Measurements from ENCODE around the gene VSIG10L2.

DNA sequence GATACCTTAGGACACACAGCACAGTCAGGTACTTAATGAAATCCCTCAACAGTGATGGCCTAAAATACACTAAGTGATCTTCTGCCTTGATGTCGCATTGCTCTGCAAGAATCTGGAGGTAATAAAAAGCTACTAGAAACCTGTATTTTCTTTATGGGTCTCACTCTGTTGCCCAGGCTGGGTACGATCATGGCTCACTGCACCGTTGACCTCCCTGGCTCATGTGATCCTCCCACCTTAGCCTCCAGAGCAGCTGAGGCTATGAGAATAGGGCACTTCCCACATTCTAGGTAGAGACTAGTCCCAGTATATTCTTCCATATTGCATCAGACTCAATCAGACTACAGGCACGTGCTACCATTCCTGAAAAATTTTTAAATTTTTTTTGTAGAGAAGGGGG is 21.7 kb downstream of the VSIG10L2 start:
- TF ChIP-seq MAX (IDR thresholded peaks at IDR 0.05) (no peak), CREB1 (IDR thresholded peaks at IDR 0.05; ENCODE audit: low read depth) (no peak), YY1 (IDR thresholded peaks at IDR 0.05; ENCODE audit: low read depth) (no peak), EP300 (IDR thresholded peaks at IDR 0.05; ENCODE audit: borderline replicate concordance) (no peak), USF1 (IDR thresholded peaks at IDR 0.05) (no peak), TAF1 (IDR thresholded peaks at IDR 0.05; ENCODE audit: low read depth) (no peak), CEBPB (IDR thresholded peaks at IDR 0.05) (no peak), TEAD4 (IDR thresholded peaks at IDR 0.05) (no peak), RAD21 (IDR thresholded peaks at IDR 0.05; ENCODE audit: low read depth) (no peak), FOXM1 (IDR thresholded peaks at IDR 0.05; ENCODE audit: borderline replicate concordance, low read depth) (no peak), TCF12 (IDR thresholded peaks at IDR 0.05; ENCODE audit: low read depth) (no peak), EGR1 (IDR thresholded peaks at IDR 0.05) (no peak), NFIC (IDR thresholded peaks at IDR 0.05) (no peak)
- TF ChIP-seq, protein P1, sequence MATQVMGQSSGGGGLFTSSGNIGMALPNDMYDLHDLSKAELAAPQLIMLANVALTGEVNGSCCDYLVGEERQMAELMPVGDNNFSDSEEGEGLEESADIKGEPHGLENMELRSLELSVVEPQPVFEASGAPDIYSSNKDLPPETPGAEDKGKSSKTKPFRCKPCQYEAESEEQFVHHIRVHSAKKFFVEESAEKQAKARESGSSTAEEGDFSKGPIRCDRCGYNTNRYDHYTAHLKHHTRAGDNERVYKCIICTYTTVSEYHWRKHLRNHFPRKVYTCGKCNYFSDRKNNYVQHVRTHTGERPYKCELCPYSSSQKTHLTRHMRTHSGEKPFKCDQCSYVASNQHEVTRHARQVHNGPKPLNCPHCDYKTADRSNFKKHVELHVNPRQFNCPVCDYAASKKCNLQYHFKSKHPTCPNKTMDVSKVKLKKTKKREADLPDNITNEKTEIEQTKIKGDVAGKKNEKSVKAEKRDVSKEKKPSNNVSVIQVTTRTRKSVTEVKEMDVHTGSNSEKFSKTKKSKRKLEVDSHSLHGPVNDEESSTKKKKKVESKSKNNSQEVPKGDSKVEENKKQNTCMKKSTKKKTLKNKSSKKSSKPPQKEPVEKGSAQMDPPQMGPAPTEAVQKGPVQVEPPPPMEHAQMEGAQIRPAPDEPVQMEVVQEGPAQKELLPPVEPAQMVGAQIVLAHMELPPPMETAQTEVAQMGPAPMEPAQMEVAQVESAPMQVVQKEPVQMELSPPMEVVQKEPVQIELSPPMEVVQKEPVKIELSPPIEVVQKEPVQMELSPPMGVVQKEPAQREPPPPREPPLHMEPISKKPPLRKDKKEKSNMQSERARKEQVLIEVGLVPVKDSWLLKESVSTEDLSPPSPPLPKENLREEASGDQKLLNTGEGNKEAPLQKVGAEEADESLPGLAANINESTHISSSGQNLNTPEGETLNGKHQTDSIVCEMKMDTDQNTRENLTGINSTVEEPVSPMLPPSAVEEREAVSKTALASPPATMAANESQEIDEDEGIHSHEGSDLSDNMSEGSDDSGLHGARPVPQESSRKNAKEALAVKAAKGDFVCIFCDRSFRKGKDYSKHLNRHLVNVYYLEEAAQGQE (IDR thresholded peaks at IDR 0.05; ENCODE audit: low read depth): no peak
